AG10803 (cell line): Measurements from ENCODE around the gene KLHL29.

Experiments used
- DNase-seq: peaks from one replicate; pipeline ENCODE4 v3.0.0; 2010; ENCODE audit warnings: low read depth
- H3K4me3 ChIP-seq: 2 replicates; pipeline ENCODE4 v1.5.1; 2011; ENCODE audit warnings: mild to moderate bottlenecking, low read length, control low read depth
- CTCF ChIP-seq: conservative IDR thresholded peaks from 2 replicates; pipeline ENCODE4 v1.5.1; 2011; ENCODE audit warnings: mild to moderate bottlenecking, low read length, control low read depth, inconsistent platforms

KLHL29 gene

GRCh38 chr2:23632831-23633395 is 247.9 kb downstream of the KLHL29 start:
- DNase-seq, result no peak
- no peak for TF ChIP-seq CTCF
- no peak overlapping the region for H3K4me3 ChIP-seq

DNA sequence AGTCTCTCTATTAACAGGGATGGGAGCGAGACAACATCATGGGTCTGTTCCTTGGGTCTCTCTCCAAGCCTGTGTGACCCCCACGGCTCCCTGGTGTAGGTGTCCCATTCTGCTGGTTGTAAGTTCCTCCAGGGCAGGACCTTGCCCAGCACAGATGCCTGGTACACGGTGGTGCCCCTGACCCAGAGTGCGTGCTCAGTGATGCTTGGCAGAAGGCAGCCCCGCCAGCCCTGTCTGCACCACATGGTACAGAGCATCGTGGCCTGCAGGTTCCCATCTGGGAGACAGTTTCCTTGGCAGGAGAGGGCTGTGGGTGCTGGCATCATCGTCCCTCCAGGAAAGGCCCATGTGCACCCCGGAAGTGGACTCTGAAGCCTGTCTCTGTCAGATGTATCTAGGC is 249.0 kb downstream of the KLHL29 start:
- no peak for DNase-seq
- no peak for TF ChIP-seq CTCF
- H3K4me3 ChIP-seq, result no peak overlapping the region

GRCh38 chr2:23635442-23636340 is 250.7 kb downstream of the KLHL29 start:
- DNase-seq, result peak; percentile 8
- no peak for TF ChIP-seq CTCF

DNA sequence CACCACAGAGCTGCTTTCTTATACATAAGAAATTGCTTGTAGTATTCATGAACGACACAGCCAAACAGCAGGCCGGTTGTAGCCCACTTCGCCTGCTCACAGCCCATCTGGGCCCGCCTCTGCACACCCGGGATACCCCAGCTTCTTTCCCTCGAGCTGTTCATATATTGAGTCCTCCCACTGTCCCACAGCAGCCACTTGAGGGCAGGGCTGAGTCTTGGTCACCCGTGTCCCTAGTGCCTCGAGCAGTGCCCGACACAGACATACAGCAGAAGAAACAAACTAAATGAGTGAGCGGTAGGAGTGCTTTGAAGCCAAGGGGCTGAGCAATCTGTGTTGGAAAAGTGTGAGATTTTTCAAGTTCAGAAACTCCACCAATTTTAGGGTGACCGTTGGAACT is 251.4 kb downstream of the KLHL29 start:
- no peak overlapping the region for H3K4me3 ChIP-seq
- DNase-seq, result peak; percentile 9
- peak; percentile 36; the same call in 1 of the 2 replicates for TF ChIP-seq CTCF

More at GRCh38 chr2:23635442-23636340, 250.7 kb downstream of the KLHL29 start:
- H3K4me3 ChIP-seq, result no peak overlapping the region

DNA sequence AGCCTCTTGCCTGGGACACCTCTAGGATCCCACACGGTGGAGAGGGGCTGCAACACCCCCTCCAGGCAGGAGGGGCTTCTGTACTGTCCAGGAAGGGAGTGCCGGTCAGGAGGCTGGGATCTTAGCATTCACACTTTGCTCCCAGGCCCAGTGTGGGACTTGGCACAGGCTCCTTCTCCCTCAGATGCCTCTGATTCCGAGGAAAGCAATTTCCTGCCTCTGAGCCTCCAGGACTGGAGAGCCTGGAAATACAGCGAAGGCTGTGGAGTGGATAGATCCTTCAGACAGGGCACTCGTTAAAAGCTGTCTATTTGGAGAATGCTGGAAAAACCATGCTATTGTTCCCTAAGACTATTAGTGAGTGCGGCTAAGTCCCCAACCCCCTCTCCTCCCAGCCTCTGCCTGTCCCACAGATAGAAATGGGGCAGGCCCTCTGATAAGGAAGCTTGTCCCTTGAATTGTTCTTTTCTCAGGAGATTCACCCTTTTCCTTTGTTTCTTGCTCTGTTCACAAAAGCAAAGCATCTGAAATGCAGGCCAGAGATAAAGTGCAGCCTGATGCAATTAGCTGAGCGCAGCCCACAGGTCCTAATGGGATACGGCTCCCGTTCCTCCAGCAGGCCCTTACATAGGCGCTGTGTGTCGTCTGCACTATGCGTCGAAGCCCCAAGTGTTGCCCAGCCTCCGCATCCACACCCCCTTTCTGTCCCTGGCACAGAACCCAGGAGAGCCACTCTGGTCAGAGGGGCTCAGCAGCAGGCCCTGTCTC is 252.2 kb downstream of the KLHL29 start:
- H3K4me3 ChIP-seq, result no peak overlapping the region
- TF ChIP-seq CTCF, result no peak
- peak; percentile 70 for DNase-seq

GRCh38 chr2:23639406-23639982 is 254.5 kb downstream of the KLHL29 start:
- no peak overlapping the region for H3K4me3 ChIP-seq
- TF ChIP-seq CTCF, result no peak
- DNase-seq, result no peak
